Loucy (cell line): ENCODE measurements around the gene GRK1.

Experiments
- H2AFZ ChIP-seq: fragments of 200-600 bp; sonication (generic); 2 replicates; pipeline ENCODE4 v1.6.0; 2016; ENCODE audit warnings: antibody characterized with exemption, mild to moderate bottlenecking, low read length, moderate library complexity
- H3F3A ChIP-seq: fragments of 200-600 bp; 2 replicates; pipeline ENCODE4 v1.6.0; 2016; ENCODE audit warnings: antibody characterized with exemption, low read depth, mild to moderate bottlenecking
- H3K27me3 ChIP-seq: fragments of 200-600 bp; sonication (generic); 2 replicates; pipeline ENCODE4 v1.6.1; 2014; ENCODE audit warnings: low read length, mild to moderate bottlenecking; ENCODE audit not compliant: insufficient read depth, poor library complexity, severe bottlenecking
- H3K36me3 ChIP-seq: fragments of 200-600 bp; sonication (generic); 2 replicates; pipeline ENCODE4 v1.6.1; 2016; ENCODE audit warnings: low read length; ENCODE audit not compliant: insufficient read depth
- H3K4me1 ChIP-seq: fragments of 200-600 bp; sonication (generic); 2 replicates; pipeline ENCODE4 v1.5.1; 2014; ENCODE audit warnings: low read length, mild to moderate bottlenecking; ENCODE audit not compliant: insufficient read depth, poor library complexity, severe bottlenecking
- H3K4me2 ChIP-seq: fragments of 200-600 bp; sonication (generic); 2 replicates; pipeline ENCODE4 v1.6.0; 2014; ENCODE audit warnings: antibody characterized with exemption, low read length, low read depth, mild to moderate bottlenecking; ENCODE audit not compliant: poor library complexity, severe bottlenecking
- H3K4me3 ChIP-seq: fragments of 200-600 bp; sonication (generic); 2 replicates; pipeline ENCODE4 v1.5.1; 2014; ENCODE audit warnings: low read length, mild to moderate bottlenecking, mixed read lengths; ENCODE audit not compliant: poor library complexity, severe bottlenecking
- H3K79me2 ChIP-seq: fragments of 200-600 bp; sonication (generic); 2 replicates; pipeline ENCODE4 v1.6.1; 2014; ENCODE audit warnings: low read length; ENCODE audit not compliant: insufficient read depth
- H3K9ac ChIP-seq: fragments of 200-600 bp; sonication (generic); 2 replicates; pipeline ENCODE4 v1.6.0; 2014; ENCODE audit warnings: mild to moderate bottlenecking, low read depth, low read length, moderate library complexity; ENCODE audit not compliant: poor library complexity, severe bottlenecking
- H3K9me2 ChIP-seq: fragments of 200-600 bp; sonication (generic); replicated peaks from 2 replicates; pipeline ENCODE4 v1.6.1; 2016; ENCODE audit warnings: low read depth, low read length, mixed read lengths
- H3K9me3 ChIP-seq: fragments of 200-600 bp; sonication (generic); 2 replicates; pipeline ENCODE4 v1.6.1; 2014; ENCODE audit warnings: mild to moderate bottlenecking, antibody characterized with exemption, low read length, low read depth; ENCODE audit not compliant: insufficient read depth
- H4K20me1 ChIP-seq: fragments of 200-600 bp; sonication (generic); 2 replicates; pipeline ENCODE4 v1.6.0; 2014; ENCODE audit warnings: antibody characterized with exemption, low read length, mild to moderate bottlenecking; ENCODE audit not compliant: insufficient read depth, poor library complexity, severe bottlenecking
- CTCF ChIP-seq: fragments of 200-600 bp; sonication (generic); conservative IDR thresholded peaks from 2 replicates; pipeline ENCODE4 v1.5.1; 2014; ENCODE audit warnings: mild to moderate bottlenecking, antibody characterized with exemption, low read length
- EZH2phosphoT487 ChIP-seq: fragments of 200-600 bp; IDR thresholded peaks from 2 replicates; pipeline ENCODE4 v1.6.1; 2018; ENCODE audit warnings: antibody characterized with exemption, mild to moderate bottlenecking, moderate library complexity, borderline replicate concordance

Gene GRK1

GRCh38 chr13:113741191-113741668, 74.2 kb downstream of the GRK1 start:
- peak overlapping the region; percentile 68 for H3K4me2 ChIP-seq
- no peaks in the 10 kb centered on the region for H4K20me1 ChIP-seq
- 0 out of 2 replicates have a peak, but pooled peaks cover 5% of the 10 kb centered on the region for H3F3A ChIP-seq
- H3K9ac ChIP-seq, result no peak overlapping the region
- no peaks in the 10 kb centered on the region for H3K79me2 ChIP-seq
- no peak for TF ChIP-seq EZH2phosphoT487
- TF ChIP-seq CTCF, result no peak
- peaks cover 31% of the 10 kb centered on the region for H3K4me1 ChIP-seq
- H3K36me3 ChIP-seq, result no peaks in the 10 kb centered on the region
- H3K9me3 ChIP-seq, result no peaks in the 10 kb centered on the region
- no peaks in the 10 kb centered on the region for H3K27me3 ChIP-seq
- no peaks in the 10 kb centered on the region for H3K9me2 ChIP-seq
- no peak overlapping the region for H2AFZ ChIP-seq
- H3K4me3 ChIP-seq, result peak overlapping the region; percentile 52

GRCh38 chr13:113742000-113742441, 75.0 kb downstream of the GRK1 start:
- H2AFZ ChIP-seq, result peak overlapping the region; percentile 63
- H3K9me2 ChIP-seq, result no peaks in the 10 kb centered on the region
- H3K9me3 ChIP-seq, result no peaks in the 10 kb centered on the region
- H4K20me1 ChIP-seq, result no peaks in the 10 kb centered on the region
- peak overlapping the region; percentile 52 for H3K4me3 ChIP-seq
- no peaks in the 10 kb centered on the region for H3K36me3 ChIP-seq
- H3K4me2 ChIP-seq, result peak overlapping the region; percentile 68
- no peaks in the 10 kb centered on the region for H3K79me2 ChIP-seq
- no peaks in the 10 kb centered on the region for H3K27me3 ChIP-seq
- H3F3A ChIP-seq, result 0 out of 2 replicates have a peak, but pooled peaks cover 5% of the 10 kb centered on the region
- no peak for TF ChIP-seq EZH2phosphoT487
- TF ChIP-seq CTCF, result peak; percentile 62
- H3K4me1 ChIP-seq, result peaks cover 31% of the 10 kb centered on the region
- peak overlapping the region; percentile 65 for H3K9ac ChIP-seq

- H3F3A ChIP-seq, result 0 out of 2 replicates have a peak, but pooled peaks cover 5% of the 10 kb centered on the region
- no peaks in the 10 kb centered on the region for H3K9me2 ChIP-seq
- H3K79me2 ChIP-seq, result no peaks in the 10 kb centered on the region
- peak overlapping the region; percentile 68 for H3K4me2 ChIP-seq
- no peaks in the 10 kb centered on the region for H3K9me3 ChIP-seq
- peaks cover 31% of the 10 kb centered on the region for H3K4me1 ChIP-seq
- H4K20me1 ChIP-seq, result no peaks in the 10 kb centered on the region
- H3K9ac ChIP-seq, result peak overlapping the region; percentile 65
- no peaks in the 10 kb centered on the region for H3K27me3 ChIP-seq
- peak overlapping the region; percentile 52 for H3K4me3 ChIP-seq
- TF ChIP-seq CTCF, result no peak
- TF ChIP-seq EZH2phosphoT487, result no peak
- H2AFZ ChIP-seq, result peak overlapping the region; percentile 63
- H3K36me3 ChIP-seq, result no peaks in the 10 kb centered on the region
Measured at GRCh38 chr13:113742445-113743120, 75.6 kb downstream of the GRK1 start.
